SIG-M5 (cell line): ENCODE data around the gene OR5B12.
"Not testable (repeated sequence)": the region's sequence is repeated elsewhere in the genome, so short reads cannot be mapped to it uniquely, and the experiment has no call there.

Experiments used
- DNase-seq: peaks from one replicate; lab custom pipeline; 2025; lab: John Stamatoyannopoulos, UW

OR5B12 gene

GRCh38 chr11:58442136-58442535, at the start of gene OR5B12:
OR5B12 (minus strand) TSS chr11:58442236; CDS start chr11:58440151, 2,085 bp downstream.
- no peak for DNase-seq

GRCh38 chr11:58490827-58491226, 48.8 kb upstream of the OR5B12 start:
- no peak for DNase-seq

GRCh38 chr11:58487170-58487569, 45.1 kb upstream of the OR5B12 start:
- DNase-seq: no peak

GRCh38 chr11:58485961-58486360, 43.9 kb upstream of the OR5B12 start:
- no peak for DNase-seq

GRCh38 chr11:58471892-58472291, 29.9 kb upstream of the OR5B12 start:
- DNase-seq: no peak

- no peak for DNase-seq
Observed at GRCh38 chr11:58466293-58466692, 24.3 kb upstream of the OR5B12 start.

- DNase-seq: no peak
Observed at GRCh38 chr11:58465690-58466089, 23.7 kb upstream of the OR5B12 start.

GRCh38 chr11:58451585-58451984, 9.5 kb upstream of the OR5B12 start:
- no peak for DNase-seq

GRCh38 chr11:58446294-58446693, 4.3 kb upstream of the OR5B12 start:
- no peak for DNase-seq

- DNase-seq: no peak
Observed at GRCh38 chr11:58444300-58444699, 2.3 kb upstream of the OR5B12 start.

- DNase-seq: no peak
Observed at GRCh38 chr11:58438486-58438885, 3.5 kb downstream of the OR5B12 start.

GRCh38 chr11:58434217-58434616, 7.8 kb downstream of the OR5B12 start:
- no peak for DNase-seq

- no peak for DNase-seq
Observed at GRCh38 chr11:58433638-58434203, 8.3 kb downstream of the OR5B12 start.

- DNase-seq: no peak
Observed at GRCh38 chr11:58429273-58429672, 12.8 kb downstream of the OR5B12 start.

- no peak for DNase-seq
Observed at GRCh38 chr11:58428021-58428420, 14.0 kb downstream of the OR5B12 start, which contains the start of gene OR5B2. OR5B2 (minus strand) TSS chr11:58428121; CDS start chr11:58423261, 4,860 bp downstream.

- DNase-seq: no peak
Observed at GRCh38 chr11:58406774-58407173, 35.3 kb downstream of the OR5B12 start, which contains the start of gene OR5B3. OR5B3 (minus strand) TSS chr11:58406874; CDS start chr11:58403409, 3,465 bp downstream.

GRCh38 chr11:58399622-58400021, 42.4 kb downstream of the OR5B12 start:
- DNase-seq: not testable (repeated sequence)

GRCh38 chr11:58395581-58395980, 46.5 kb downstream of the OR5B12 start:
- DNase-seq: no peak

- DNase-seq: no peak
Observed at GRCh38 chr11:58394195-58394594, 47.8 kb downstream of the OR5B12 start.

GRCh38 chr11:58392746-58393145, 49.3 kb downstream of the OR5B12 start:
- no peak for DNase-seq

GRCh38 chr11:58391879-58392278, 50.2 kb downstream of the OR5B12 start:
- DNase-seq: no peak

GRCh38 chr11:58390551-58391063, 51.4 kb downstream of the OR5B12 start:
- no peak for DNase-seq
